Measurements from ENCODE around the gene ATL2. TPM values are rescaled to one million over a fixed set of nuclear protein-coding genes. Genes with fewer than 3 reads are reported as not detected.

Gene ATL2
- total RNA-seq, 1 donor from 2014 or later: 72.9 TPM

GRCh38 chr2:38398739-38399138, 21.7 kb upstream of the ATL2 start:
- TF ChIP-seq, protein P1, sequence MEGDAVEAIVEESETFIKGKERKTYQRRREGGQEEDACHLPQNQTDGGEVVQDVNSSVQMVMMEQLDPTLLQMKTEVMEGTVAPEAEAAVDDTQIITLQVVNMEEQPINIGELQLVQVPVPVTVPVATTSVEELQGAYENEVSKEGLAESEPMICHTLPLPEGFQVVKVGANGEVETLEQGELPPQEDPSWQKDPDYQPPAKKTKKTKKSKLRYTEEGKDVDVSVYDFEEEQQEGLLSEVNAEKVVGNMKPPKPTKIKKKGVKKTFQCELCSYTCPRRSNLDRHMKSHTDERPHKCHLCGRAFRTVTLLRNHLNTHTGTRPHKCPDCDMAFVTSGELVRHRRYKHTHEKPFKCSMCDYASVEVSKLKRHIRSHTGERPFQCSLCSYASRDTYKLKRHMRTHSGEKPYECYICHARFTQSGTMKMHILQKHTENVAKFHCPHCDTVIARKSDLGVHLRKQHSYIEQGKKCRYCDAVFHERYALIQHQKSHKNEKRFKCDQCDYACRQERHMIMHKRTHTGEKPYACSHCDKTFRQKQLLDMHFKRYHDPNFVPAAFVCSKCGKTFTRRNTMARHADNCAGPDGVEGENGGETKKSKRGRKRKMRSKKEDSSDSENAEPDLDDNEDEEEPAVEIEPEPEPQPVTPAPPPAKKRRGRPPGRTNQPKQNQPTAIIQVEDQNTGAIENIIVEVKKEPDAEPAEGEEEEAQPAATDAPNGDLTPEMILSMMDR (conservative IDR thresholded peaks at IDR 0.05): no peak
- H3K27ac Mint-ChIP-seq (ENCODE audit: unreplicated experiment): no peak overlapping the region
- H3K4me1 Mint-ChIP-seq: peaks cover 6% of the 10 kb centered on the region
- peaks cover 2% of the 10 kb centered on the region for H3K27me3 Mint-ChIP-seq (ENCODE audit: low read depth)
- DNase-seq (ENCODE audit: low read depth, low spot score): no peak
- H3K4me3 Mint-ChIP-seq: no peak overlapping the region
- peaks cover 15% of the 10 kb centered on the region for H3K9me3 Mint-ChIP-seq
- H3K36me3 Mint-ChIP-seq (ENCODE audit: low read depth): peaks cover 3% of the 10 kb centered on the region

DNA sequence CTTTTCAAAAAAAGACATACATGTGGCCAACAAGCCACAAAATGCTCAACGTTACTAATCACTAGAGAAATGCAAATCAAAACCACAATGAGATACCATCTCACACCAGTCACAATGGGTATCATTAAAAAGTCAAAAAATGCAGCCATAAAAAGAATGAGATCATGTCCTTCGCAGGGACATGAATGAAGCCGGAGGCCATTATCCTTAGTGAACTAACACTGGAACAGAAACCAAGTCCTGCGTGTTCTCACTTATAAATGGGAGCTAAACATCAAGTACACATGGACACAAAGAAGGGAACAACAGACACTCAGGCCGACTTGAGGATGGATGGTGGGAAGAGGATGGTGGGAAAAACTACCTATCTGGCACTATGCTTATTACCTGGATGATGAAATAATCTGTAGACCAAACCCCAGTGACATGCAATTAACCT, 17.8 kb upstream of the ATL2 start:
- peaks cover 6% of the 10 kb centered on the region for H3K9me3 Mint-ChIP-seq
- TF ChIP-seq, protein P1 (conservative IDR thresholded peaks at IDR 0.05): no peak
- H3K27ac Mint-ChIP-seq (ENCODE audit: unreplicated experiment): peak overlapping the region; percentile 58
- DNase-seq (ENCODE audit: low read depth, low spot score): no peak
- no peak overlapping the region for H3K4me3 Mint-ChIP-seq
- peaks cover 4% of the 10 kb centered on the region for H3K27me3 Mint-ChIP-seq (ENCODE audit: low read depth)
- H3K36me3 Mint-ChIP-seq (ENCODE audit: low read depth): no peaks in the 10 kb centered on the region
- H3K4me1 Mint-ChIP-seq: peaks cover 14% of the 10 kb centered on the region

DNA sequence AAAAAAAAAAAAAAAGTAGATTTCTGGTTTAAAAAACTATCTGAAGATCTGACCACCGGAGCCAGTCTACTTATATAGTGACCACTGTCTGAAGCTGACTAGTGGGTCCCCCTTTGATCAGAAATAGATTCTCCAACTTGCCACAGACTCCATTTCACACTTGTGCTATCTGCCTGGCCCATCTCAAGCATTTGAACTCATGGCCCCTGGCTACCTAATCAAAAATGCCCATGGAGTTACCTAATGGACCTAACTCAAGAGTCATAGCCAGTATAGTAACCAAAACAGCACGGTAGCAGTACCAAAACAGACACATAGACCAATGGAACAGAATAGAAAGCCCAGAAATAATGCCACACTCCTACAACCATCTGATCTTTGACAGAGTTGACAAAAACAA, 17.0 kb upstream of the ATL2 start:
- Mint-ChIP-seq H3K36me3 (ENCODE audit: low read depth) (no peaks in the 10 kb centered on the region), H3K27me3 (ENCODE audit: low read depth) (peaks cover 4% of the 10 kb centered on the region), H3K27ac (ENCODE audit: unreplicated experiment) (peak overlapping the region; percentile 71), H3K9me3 (peaks cover 6% of the 10 kb centered on the region), H3K4me3 (no peak overlapping the region), H3K4me1 (peaks cover 14% of the 10 kb centered on the region)
- TF ChIP-seq, protein P1 (conservative IDR thresholded peaks at IDR 0.05): no peak
- no peak for DNase-seq (ENCODE audit: low read depth, low spot score)

- no peaks in the 10 kb centered on the region for H3K36me3 Mint-ChIP-seq (ENCODE audit: low read depth)
- TF ChIP-seq, protein P1 (conservative IDR thresholded peaks at IDR 0.05): no peak
- peaks cover 2% of the 10 kb centered on the region for H3K9me3 Mint-ChIP-seq
- no peak for DNase-seq (ENCODE audit: low read depth, low spot score)
- peaks cover 14% of the 10 kb centered on the region for H3K4me1 Mint-ChIP-seq
- no peak overlapping the region for H3K4me3 Mint-ChIP-seq
- H3K27me3 Mint-ChIP-seq (ENCODE audit: low read depth): peaks cover 4% of the 10 kb centered on the region
- H3K27ac Mint-ChIP-seq (ENCODE audit: unreplicated experiment): no peak overlapping the region
These were observed 13.9 kb upstream of the ATL2 start for GRCh38 chr2:38390947-38391346.

- H3K4me1 Mint-ChIP-seq: peaks cover 8% of the 10 kb centered on the region
- no peak overlapping the region for H3K27ac Mint-ChIP-seq (ENCODE audit: unreplicated experiment)
- no peaks in the 10 kb centered on the region for H3K9me3 Mint-ChIP-seq
- DNase-seq (ENCODE audit: low read depth, low spot score): no peak
- no peak overlapping the region for H3K4me3 Mint-ChIP-seq
- H3K27me3 Mint-ChIP-seq (ENCODE audit: low read depth): peaks cover 2% of the 10 kb centered on the region
- TF ChIP-seq, protein P1 (conservative IDR thresholded peaks at IDR 0.05): no peak
- no peaks in the 10 kb centered on the region for H3K36me3 Mint-ChIP-seq (ENCODE audit: low read depth)
These were observed 10.8 kb upstream of the ATL2 start for GRCh38 chr2:38387887-38388286.

GRCh38 chr2:38386821-38387220, 9.7 kb upstream of the ATL2 start:
- Mint-ChIP-seq H3K4me1 (peaks cover 8% of the 10 kb centered on the region), H3K27me3 (ENCODE audit: low read depth) (peaks cover 2% of the 10 kb centered on the region), H3K27ac (ENCODE audit: unreplicated experiment) (no peak overlapping the region), H3K4me3 (no peak overlapping the region), H3K9me3 (no peaks in the 10 kb centered on the region), H3K36me3 (ENCODE audit: low read depth) (no peaks in the 10 kb centered on the region)
- no peak for DNase-seq (ENCODE audit: low read depth, low spot score)
- TF ChIP-seq, protein P1 (conservative IDR thresholded peaks at IDR 0.05): no peak
